HG03432 (cell line): ENCODE results near the gene DOP1A.
"Not testable (repeated sequence)": the region's sequence is repeated elsewhere in the genome, so short reads cannot be mapped to it uniquely, and the experiment has no call there.

Experiments used
- ATAC-seq: cut with Tn5 transposase; IDR thresholded peaks from one replicate; pipeline ENCODE4 v1.9.1; 2021; ENCODE audit warnings: mild to moderate bottlenecking, moderate library complexity; ENCODE audit not compliant: unreplicated experiment

DOP1A gene

DNA sequence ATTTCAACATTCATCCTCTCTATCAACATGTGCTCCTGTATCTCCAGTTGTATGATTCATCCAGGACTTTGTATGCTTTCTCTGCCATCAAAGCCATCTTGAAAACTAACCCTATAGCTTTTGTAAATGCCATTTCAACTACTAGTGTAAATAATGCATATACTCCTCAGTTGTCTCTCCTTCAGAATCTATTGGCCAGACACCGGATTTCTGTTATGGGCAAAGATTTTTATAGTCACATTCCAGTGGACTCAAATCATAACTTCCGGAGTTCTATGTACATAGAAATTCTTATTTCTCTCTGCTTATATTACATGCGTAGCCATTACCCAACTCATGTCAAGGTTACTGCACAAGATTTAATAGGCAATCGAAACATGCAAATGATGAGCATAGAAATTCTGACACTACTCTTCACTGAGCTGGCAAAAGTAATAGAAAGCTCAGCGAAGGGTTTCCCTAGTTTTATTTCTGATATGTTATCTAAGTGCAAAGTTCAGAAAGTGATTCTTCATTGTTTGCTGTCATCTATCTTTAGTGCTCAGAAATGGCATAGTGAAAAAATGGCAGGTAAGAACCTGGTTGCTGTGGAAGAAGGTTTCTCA is 70.7 kb downstream of the DOP1A start:
- ATAC-seq = no peak

DNA sequence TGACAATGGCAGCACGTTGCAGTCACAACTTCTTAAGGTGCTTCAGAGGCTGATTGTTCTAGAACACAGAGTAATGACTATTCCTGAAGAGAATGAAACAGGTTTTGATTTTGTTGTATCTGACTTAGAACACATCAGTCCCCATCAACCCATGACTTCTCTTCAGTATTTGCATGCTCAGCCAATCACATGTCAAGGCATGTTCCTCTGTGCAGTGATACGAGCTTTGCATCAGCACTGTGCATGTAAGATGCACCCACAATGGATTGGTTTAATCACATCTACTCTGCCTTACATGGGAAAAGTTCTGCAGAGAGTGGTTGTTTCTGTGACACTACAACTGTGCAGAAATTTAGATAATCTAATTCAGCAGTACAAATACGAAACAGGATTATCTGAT is 71.3 kb downstream of the DOP1A start:
- ATAC-seq = no peak

DNA sequence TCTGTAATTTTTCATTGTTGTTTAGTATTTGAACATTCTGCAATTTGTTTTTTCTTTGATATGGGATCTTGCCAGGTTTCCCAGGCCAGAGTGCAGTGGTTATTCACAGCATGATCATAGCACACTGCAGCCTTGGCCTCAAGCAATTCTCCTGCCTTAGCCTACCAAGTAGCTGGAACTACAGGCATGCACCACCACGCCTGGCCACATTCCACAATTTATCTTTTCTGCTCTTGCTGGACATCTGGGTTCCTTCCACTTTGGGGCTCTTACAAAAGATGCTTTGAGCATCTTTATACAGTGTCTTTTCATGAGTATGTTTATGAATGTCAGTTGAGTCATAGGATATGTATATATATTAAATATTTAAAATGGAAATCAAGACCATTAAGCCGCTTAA is 83.6 kb downstream of the DOP1A start:
- ATAC-seq = no peak

DNA sequence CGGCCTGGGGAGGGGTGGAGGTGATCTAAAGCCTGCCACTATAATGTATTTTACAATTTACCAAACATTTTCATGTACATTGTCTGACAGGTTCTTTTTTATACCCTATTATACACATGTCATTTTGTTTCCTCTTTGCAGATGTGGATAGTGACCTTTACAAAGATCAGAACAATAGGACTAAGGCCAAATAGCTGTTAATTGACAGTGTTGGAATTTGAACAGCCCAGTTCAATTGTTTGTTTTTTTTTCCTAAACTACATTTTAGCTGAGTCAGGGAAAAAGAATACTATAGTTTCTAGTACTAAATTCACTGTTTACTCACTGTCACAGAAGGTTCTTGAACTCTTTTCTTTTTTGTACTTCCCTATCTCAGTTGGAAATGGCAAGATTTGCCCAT is 85.4 kb downstream of the DOP1A start:
- no peak for ATAC-seq

DNA sequence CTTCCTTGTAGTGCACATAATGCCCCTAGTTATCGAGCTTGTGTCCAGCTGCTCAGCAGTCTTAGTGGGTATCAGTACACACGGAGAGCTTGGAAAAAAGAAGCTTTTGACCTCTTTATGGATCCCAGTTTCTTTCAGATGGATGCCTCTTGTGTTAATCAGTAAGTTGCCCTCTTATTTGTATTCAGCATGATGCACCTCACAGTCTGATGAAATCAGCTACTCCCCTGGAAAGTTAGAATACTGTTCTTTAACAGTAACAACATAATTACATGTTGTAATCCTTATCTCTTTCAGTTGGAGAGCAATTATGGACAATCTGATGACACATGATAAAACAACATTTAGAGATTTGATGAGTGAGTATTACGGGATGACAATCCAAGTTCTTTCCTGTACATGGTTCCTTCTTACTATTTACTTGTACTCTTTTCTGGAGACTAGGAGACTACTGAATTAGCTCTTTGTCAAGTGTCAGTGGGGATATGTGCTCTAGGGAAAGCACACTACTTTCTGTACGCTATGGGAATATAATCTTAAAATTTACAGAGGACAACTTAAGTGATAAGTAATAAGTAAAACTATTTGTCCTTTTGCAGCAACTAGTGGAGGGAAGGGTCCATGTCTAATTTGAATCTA is 86.5 kb downstream of the DOP1A start:
- no peak for ATAC-seq

DNA sequence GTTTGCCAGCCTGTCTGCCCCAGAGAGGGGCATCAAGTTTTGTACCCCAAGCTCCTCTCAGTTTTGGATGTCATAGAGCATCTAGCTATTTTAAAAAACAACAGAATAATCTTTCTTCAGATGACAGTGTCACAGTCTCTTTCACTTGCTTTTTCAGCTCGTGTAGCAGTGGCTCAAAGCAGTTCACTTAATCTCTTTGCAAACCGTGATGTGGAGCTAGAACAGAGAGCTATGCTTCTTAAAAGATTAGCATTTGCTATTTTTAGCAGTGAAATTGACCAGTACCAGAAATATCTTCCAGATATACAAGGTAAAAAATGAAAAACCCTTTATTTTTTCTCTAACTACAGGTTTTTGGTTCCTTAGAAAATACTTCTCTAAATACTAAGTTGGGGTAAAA is 88.3 kb downstream of the DOP1A start:
- no peak for ATAC-seq

DNA sequence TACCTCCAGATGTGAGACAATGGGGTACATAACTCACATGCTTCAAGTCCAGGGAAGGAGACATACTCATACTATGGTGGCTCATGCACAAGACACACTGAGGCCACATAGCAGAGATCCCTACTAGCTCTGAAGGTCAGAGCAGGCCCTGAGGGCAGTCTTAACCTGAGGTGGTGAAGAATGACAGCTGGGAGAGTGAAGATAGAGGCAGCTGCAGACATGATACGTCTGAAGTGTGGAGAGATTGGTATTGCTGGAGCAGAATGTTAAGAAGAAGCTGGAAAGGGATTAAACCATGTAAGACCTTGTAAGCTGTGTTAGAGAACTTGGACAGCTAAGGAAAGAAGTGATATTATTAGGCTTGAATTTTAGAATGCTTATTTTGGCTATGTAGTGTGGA is 92.7 kb downstream of the DOP1A start:
- no peak for ATAC-seq

DNA sequence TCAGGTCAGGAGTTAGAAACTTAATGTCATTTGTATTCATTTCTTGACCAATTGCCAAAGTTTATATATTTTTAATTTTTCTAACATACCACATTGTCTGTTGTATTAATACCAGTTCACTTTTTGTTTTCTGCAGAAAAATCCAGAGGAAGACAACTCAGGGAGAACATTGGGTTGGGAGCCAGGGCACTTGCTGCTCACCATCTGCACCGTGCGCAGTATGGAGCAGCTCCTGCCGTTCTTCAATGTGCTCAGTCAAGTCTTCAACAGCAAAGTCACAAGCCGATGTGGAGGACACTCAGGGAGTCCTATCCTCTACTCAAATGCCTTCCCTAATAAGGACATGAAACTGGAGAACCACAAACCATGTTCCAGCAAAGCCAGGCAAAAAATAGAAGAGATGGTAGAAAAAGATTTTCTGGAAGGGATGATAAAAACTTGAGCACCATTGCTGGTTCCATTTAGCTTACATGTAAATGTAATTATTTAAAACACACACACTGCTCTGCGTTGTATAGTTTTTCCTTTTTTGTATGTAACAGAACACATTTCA is 100.3 kb downstream of the DOP1A start:
- ATAC-seq = no peak

DNA sequence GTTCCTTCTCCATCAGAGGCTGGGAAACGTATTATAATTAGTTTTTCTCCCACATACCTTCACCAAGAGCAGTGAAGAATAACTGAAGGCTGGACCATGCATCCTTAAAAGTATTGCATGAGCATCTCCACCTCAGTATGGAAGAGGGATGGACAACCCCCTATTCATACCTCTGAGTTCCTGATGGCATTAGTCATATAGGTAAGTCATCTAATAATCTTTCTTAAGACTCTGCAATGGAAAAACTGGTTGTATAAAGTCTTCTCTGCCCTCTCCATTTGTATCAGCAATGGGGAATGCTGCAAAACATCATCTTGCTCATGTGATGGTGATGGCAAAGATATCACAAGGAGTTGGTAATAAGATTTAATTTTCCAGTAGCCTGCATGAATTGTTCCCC is 101.1 kb downstream of the DOP1A start:
- no peak for ATAC-seq

DNA sequence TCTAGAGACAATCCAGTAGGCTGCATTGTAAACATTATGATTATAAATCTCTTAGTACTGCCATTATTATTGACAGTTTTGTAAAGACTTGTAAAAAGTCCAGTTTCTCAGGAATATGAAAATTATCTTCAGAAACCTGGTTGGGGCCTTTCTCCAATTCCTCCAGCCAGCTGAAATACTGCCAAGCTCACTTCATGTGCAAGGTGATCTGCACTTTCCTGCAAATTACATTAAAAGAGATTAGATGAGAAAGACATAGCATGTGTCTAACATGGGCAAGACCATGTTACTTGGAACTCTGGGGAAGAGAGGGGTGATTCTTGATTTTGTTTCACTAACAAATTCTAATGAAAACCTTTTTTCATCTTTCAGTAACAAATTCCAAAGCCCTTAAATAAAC is 101.6 kb downstream of the DOP1A start:
- ATAC-seq = no peak

DNA sequence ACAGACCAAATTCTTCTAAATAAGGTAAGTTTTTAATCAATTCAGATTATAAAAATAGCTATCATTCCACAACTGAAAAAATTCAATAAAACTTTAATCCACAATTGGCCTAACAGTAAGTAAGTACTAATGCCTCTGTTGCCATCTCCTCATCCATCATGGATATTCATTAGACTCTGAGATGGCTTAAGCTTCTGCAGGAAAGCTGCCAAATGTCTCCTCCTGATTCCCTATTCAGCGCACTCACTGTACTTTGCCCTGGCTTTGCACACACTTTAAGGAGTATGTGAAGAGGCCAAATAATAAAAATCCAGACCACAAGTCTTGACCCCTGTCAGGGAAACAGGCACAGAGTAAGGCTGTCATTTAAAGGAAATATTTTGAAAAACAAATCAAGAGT is 102.0 kb downstream of the DOP1A start:
- no peak for ATAC-seq

DNA sequence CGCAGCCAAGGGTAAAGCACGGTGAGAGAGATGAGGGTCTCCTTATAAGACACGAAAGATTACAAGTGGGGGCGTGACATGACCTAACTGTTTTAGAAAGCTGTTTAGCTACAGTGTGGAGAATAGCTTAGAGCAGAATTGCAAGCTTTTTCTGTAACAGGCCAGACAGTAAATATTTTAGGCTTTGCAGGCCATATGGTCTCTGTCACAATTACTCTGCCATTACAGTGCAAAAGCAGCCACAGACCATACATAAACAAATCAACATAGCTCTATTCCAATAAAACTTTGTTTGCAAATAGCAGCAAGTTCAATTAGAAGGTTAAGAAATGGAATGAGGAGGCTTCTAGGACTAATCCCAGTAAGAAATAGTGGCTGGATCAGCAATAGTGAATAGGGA is 108.8 kb downstream of the DOP1A start:
- no peak for ATAC-seq

DNA sequence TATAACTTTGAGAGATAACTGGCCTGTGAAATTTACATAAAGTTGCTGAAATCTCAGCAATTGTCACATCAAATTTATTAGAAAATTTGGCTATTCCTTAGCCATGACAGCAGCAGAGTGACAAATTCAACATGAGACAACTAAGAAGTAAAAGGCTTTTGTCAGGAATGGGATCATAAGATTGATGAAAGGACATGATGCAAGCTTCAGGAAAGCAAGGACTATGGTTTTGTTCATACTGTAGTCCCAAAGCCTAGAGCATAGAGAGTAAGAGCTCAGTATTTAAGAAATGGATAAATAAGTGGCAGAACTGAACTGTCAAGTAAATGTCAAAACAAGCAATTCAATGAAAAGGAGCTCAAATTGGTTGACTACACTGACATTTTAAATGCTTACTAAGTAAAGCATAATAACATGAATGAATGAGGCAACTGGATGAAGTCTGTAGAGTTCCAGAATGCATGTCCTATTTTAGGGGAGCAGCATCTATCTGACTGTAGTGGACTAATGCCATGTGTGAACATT is 113.0 kb downstream of the DOP1A start:
- no peak for ATAC-seq

DNA sequence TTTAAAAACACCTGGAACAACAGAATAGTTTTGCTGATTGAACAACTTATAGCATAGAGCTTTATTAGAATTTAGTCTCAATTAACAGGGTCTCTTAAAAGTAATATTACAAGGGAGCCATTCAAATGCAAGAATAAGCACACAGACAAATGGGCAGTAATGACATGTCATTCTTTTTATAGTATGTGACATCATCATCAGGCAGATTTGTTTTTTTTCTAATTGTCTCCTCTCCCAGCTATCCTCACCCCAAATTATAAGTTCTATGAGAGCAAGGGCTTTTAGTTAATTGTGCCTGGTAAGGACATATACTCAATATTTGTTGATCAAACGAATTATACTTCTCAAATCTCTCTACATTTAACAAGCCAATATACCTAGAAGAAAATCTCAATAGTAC is 114.6 kb downstream of the DOP1A start:
- ATAC-seq = no peak

DNA sequence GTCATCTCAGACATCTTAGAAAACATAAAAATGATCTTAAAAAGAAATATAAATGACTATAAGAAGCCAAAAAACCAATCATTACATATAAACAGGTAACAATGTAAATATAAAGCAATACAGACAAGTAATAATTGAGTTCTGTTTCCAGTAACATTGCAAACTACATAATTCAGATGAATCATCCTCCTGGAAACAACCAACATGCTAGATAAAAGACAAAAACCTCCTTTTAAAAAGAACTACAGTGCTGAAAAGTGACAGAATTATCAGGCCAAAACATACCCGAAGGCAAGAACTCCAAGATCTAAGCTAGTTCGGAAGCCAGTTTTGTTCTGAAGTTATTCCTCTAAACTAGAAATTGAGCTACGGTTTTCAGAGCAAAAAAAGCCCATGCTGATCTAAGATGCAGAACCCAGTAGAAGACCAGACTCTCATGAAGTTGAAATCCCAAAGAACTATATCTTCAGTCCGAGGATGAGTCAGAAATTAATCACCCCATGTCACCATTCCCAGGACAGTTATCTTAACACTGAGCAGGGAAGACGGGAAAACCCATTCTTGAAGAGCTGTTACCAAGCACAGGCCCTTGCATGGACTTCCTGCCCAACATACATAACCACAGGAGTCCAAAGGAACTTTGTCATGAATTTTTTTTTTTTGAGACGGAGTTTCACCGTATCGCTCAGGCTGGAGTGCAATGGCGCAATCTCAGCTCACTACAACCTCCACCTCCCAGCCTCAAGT is 115.8 kb downstream of the DOP1A start:
- ATAC-seq = no peak

DNA sequence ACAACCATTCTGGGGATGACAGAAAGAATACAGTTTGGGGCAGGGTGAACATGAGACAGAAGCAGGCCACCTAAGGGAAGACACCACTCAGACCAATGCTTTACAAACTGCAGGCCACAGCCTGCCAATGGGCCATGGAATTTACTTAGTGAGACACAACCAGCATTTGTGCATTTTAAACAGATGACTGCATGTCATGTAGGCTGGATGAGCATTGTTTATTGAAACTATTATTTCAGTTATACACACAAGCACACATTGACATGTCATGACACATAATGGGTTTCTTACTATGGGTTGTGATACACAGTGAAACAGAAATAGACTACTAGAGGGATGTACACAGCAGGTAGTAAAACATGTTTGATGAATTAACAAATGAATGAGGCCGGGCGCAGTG is 117.6 kb downstream of the DOP1A start:
- ATAC-seq = no peak

DNA sequence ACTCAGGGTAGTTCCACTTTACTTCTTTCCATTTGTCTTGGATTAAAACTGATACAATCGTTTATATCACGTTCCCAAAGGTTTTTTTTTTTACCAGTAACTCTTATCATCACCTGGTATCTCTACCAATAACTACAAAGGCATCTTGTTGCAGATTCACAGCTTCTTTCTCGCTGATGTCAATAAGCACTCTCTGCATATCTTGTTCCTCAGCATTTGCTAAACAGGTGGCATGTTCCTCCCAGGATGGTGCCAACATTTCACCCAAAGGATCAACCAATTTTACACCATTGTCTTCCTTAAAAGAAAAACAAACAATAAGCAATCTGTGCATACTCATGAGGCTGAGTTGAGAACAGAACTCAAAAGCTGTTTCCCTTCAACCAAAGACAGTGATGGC is 121.0 kb downstream of the DOP1A start:
- no peak for ATAC-seq

DNA sequence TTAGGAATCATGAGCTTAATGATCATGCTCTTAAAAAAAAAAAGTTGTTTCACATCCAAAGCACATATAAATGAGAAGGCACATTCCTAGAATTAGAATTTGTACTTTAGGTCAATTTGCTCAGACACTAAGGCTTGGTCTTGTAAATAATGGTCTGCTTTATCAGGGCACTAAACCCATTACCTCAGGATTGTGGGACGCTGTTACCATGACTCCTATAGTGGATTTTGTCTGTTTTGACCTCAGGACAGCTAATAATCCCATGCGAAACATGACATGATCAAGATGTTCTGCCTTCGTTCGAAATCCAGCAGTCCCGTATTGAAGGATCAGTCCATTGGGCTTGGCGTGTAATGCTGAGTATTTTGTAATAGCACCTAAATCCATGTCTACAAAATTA is 123.2 kb downstream of the DOP1A start:
- ATAC-seq = no peak

DNA sequence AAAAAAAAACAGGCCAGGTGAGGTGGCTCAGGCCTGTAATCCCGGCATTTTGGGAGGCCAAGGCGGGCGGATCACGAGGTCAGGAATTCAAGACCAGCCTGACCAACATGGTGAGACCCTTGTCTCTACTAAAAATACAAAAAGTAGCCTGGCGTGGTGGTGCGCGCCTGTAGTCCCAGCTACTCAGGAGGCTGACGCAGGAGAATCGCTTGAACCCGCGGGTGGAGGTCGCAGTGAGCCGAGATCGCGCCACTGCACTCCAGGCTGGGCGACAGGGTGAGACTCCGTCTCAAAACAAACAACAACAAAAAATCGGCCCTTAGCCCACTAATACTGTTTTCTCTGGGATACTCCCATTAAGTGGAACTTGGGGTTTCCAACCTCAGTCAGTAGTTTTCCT is 124.5 kb downstream of the DOP1A start:
- not testable (repeated sequence) for ATAC-seq

DNA sequence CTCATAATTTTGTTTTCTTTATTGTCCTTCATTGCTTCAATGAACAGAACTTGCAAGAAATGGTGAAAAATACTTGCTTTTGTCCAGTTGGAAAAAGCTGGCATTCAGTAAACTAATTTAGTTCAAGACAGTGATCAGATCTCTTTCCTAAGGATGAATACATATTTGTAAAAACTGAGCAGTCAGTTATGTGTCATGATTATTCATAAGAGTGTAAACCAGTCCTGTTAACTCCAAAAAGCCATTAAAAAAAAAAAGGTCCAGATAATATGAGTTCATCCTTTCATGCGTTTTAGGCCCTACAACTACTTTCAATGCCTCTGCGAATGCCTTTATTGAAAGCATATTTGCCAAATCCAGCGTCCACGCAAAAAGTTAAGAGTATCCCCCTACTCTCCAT is 125.0 kb downstream of the DOP1A start:
- no peak for ATAC-seq

DNA sequence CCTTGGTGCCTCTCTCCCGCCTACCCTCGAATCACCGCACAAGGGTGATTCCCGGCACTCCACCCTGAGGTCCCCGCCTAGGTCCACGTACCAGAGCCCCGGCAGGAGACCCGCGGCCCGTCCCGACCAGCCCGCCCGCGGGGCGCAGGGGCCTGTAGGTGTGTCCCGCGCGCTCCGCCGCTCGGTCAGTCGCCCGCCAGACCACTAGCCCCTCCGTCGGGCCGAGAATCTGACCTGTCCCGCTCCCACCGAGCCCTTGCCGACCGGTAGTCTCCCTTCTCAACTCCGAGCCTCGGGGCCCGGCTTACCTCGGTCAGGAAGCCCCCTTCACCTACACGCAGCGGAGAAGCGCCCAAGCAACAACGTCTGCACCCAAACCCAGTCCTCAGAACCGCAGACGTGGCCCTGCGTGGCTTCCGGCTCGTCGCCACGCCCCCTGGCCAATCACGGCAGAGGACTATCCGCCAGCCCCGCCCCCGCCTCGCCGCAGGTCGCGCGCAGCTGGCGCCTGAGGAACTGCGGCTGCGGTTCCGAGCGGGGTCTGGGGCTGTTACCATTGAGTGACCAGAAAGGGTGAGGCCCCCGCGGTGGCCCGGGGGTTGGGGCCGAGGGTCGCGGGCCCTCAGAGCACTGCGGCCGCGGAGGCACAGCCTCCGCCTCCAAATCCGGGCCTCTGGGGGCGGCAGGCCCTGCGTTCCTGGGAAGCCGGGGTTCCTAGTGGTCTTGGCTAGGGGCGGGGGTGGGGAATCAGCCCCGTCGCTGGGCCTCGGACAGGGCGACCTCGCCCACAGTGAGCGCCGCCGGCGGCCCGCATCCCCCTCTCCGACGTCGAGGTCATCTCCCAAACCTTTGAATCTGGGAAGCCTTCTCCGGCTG is 125.6 kb downstream of the DOP1A start, which contains the start of the genes PGM3 and RWDD2A:
PGM3 (minus strand) TSS at position 395 of the 876 bp plus-strand sequence. CDS start 2,253 bp downstream, outside the sequence.
RWDD2A (plus strand) TSS at position 487 of the 876 bp plus-strand sequence. CDS start 1,095 bp downstream, outside the sequence.
- ATAC-seq = peak; percentile 98
